Loucy (cell line): ENCODE data around the gene CHD6.

Experiments
- H2AFZ ChIP-seq: fragments of 200-600 bp; sonication (generic); 2 replicates; pipeline ENCODE4 v1.6.0; 2016; ENCODE audit warnings: antibody characterized with exemption, mild to moderate bottlenecking, low read length, moderate library complexity
- H3F3A ChIP-seq: fragments of 200-600 bp; 2 replicates; pipeline ENCODE4 v1.6.0; 2016; ENCODE audit warnings: antibody characterized with exemption, low read depth, mild to moderate bottlenecking
- H3K27me3 ChIP-seq: fragments of 200-600 bp; sonication (generic); 2 replicates; pipeline ENCODE4 v1.6.1; 2014; ENCODE audit warnings: low read length, mild to moderate bottlenecking; ENCODE audit not compliant: insufficient read depth, poor library complexity, severe bottlenecking
- H3K36me3 ChIP-seq: fragments of 200-600 bp; sonication (generic); 2 replicates; pipeline ENCODE4 v1.6.1; 2016; ENCODE audit warnings: low read length; ENCODE audit not compliant: insufficient read depth
- H3K4me1 ChIP-seq: fragments of 200-600 bp; sonication (generic); 2 replicates; pipeline ENCODE4 v1.5.1; 2014; ENCODE audit warnings: low read length, mild to moderate bottlenecking; ENCODE audit not compliant: insufficient read depth, poor library complexity, severe bottlenecking
- H3K4me2 ChIP-seq: fragments of 200-600 bp; sonication (generic); 2 replicates; pipeline ENCODE4 v1.6.0; 2014; ENCODE audit warnings: antibody characterized with exemption, low read length, low read depth, mild to moderate bottlenecking; ENCODE audit not compliant: poor library complexity, severe bottlenecking
- H3K4me3 ChIP-seq: fragments of 200-600 bp; sonication (generic); 2 replicates; pipeline ENCODE4 v1.5.1; 2014; ENCODE audit warnings: low read length, mild to moderate bottlenecking, mixed read lengths; ENCODE audit not compliant: poor library complexity, severe bottlenecking
- H3K79me2 ChIP-seq: fragments of 200-600 bp; sonication (generic); 2 replicates; pipeline ENCODE4 v1.6.1; 2014; ENCODE audit warnings: low read length; ENCODE audit not compliant: insufficient read depth
- H3K9ac ChIP-seq: fragments of 200-600 bp; sonication (generic); 2 replicates; pipeline ENCODE4 v1.6.0; 2014; ENCODE audit warnings: mild to moderate bottlenecking, low read depth, low read length, moderate library complexity; ENCODE audit not compliant: poor library complexity, severe bottlenecking
- H3K9me2 ChIP-seq: fragments of 200-600 bp; sonication (generic); replicated peaks from 2 replicates; pipeline ENCODE4 v1.6.1; 2016; ENCODE audit warnings: low read depth, low read length, mixed read lengths
- H3K9me3 ChIP-seq: fragments of 200-600 bp; sonication (generic); 2 replicates; pipeline ENCODE4 v1.6.1; 2014; ENCODE audit warnings: mild to moderate bottlenecking, antibody characterized with exemption, low read length, low read depth; ENCODE audit not compliant: insufficient read depth
- H4K20me1 ChIP-seq: fragments of 200-600 bp; sonication (generic); 2 replicates; pipeline ENCODE4 v1.6.0; 2014; ENCODE audit warnings: antibody characterized with exemption, low read length, mild to moderate bottlenecking; ENCODE audit not compliant: insufficient read depth, poor library complexity, severe bottlenecking
- EZH2phosphoT487 ChIP-seq: fragments of 200-600 bp; IDR thresholded peaks from 2 replicates; pipeline ENCODE4 v1.6.1; 2018; ENCODE audit warnings: antibody characterized with exemption, mild to moderate bottlenecking, moderate library complexity, borderline replicate concordance
- TF ChIP-seq, protein P1 (sequence below): fragments of 200-600 bp; sonication (generic); conservative IDR thresholded peaks from 2 replicates; pipeline ENCODE4 v1.5.1; 2014; ENCODE audit warnings: mild to moderate bottlenecking, antibody characterized with exemption, low read length

The CHD6 gene

DNA sequence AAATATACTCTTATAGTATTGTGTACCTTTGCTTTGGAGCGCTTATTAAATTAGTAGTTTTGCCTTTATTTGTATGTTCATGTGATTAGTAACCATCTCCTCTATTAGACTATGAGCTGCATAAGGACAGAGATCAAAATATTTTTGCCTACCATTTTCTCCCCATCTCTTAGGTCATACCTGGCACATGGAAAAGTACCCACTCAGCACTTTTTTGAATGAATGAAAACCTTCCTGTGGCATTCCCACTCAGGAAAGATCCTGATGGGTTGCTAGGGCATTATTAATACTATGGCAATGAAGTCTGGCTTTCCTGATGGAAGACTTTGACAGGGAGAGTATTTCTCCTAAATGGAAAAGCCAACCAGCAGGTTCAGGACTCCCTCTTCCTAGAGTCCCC is 20.3 kb upstream of the CHD6 start:
- Histone ChIP-seq H2AFZ (no peak overlapping the region), H3F3A (no peaks in the 10 kb centered on the region), H3K9ac (no peak overlapping the region), H3K9me3 (no peaks in the 10 kb centered on the region), H3K9me2 (no peaks in the 10 kb centered on the region), H3K4me3 (no peak overlapping the region), H4K20me1 (no peaks in the 10 kb centered on the region), H3K4me1 (no peaks in the 10 kb centered on the region), H3K27me3 (no peaks in the 10 kb centered on the region), H3K4me2 (no peak overlapping the region), H3K36me3 (no peaks in the 10 kb centered on the region), H3K79me2 (no peaks in the 10 kb centered on the region)
- no peak for TF ChIP-seq EZH2phosphoT487
- TF ChIP-seq, protein P1, sequence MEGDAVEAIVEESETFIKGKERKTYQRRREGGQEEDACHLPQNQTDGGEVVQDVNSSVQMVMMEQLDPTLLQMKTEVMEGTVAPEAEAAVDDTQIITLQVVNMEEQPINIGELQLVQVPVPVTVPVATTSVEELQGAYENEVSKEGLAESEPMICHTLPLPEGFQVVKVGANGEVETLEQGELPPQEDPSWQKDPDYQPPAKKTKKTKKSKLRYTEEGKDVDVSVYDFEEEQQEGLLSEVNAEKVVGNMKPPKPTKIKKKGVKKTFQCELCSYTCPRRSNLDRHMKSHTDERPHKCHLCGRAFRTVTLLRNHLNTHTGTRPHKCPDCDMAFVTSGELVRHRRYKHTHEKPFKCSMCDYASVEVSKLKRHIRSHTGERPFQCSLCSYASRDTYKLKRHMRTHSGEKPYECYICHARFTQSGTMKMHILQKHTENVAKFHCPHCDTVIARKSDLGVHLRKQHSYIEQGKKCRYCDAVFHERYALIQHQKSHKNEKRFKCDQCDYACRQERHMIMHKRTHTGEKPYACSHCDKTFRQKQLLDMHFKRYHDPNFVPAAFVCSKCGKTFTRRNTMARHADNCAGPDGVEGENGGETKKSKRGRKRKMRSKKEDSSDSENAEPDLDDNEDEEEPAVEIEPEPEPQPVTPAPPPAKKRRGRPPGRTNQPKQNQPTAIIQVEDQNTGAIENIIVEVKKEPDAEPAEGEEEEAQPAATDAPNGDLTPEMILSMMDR = no peak

DNA sequence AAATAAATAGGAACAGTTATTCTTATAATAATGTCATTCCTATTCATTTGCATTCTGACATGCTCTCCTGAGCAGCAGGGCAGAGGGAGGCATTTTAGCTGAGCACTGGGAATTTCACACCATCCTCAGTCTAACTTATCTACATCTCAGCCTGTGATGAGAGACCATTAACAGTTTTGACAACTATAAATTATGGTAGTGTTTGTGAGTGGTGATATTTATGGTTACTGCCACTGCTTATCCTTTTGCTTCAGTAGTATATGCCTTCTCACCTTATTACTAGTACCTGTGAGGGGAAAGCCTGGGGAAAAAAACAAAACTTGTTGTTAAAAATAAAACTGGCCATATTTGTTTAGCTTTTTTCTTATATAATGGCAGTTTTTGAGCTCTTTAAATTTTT is 17.0 kb upstream of the CHD6 start:
- Histone ChIP-seq H2AFZ (no peak overlapping the region), H3K9me3 (no peaks in the 10 kb centered on the region), H3K79me2 (no peaks in the 10 kb centered on the region), H3K36me3 (no peaks in the 10 kb centered on the region), H3K9ac (no peak overlapping the region), H3F3A (no peaks in the 10 kb centered on the region), H3K9me2 (no peaks in the 10 kb centered on the region), H3K4me3 (no peak overlapping the region), H3K4me1 (no peaks in the 10 kb centered on the region), H3K4me2 (no peak overlapping the region), H3K27me3 (no peaks in the 10 kb centered on the region), H4K20me1 (no peaks in the 10 kb centered on the region)
- TF ChIP-seq EZH2phosphoT487 = no peak
- TF ChIP-seq, protein P1 = no peak

DNA sequence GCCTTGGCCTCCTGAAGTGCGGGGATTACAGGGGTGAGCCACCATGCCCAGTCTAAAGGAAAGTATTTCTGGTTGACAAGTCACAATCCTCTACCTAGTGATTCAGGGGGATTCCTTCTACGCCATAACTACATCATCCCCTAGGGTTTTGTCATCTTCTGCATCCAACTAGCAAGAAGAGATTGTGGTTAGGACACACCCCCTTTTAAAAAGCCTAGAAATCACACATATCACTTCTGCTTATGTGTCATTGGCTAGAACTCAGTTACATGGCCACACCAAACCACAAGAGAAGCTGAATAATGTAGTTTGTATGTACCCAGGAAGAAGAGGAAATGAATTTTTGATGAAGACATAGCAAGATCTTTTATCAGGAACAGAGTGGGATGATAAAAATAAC is 14.7 kb upstream of the CHD6 start:
- TF ChIP-seq, protein P1 = no peak
- TF ChIP-seq EZH2phosphoT487 = no peak
- H2AFZ ChIP-seq = no peak overlapping the region
- H3K79me2 ChIP-seq = no peaks in the 10 kb centered on the region

More for the DNA sequence above, 14.7 kb upstream of the CHD6 start:
- Histone ChIP-seq H3K36me3 (no peaks in the 10 kb centered on the region), H3K9me3 (no peaks in the 10 kb centered on the region), H3K4me3 (no peak overlapping the region), H3K9ac (no peak overlapping the region), H3K27me3 (no peaks in the 10 kb centered on the region), H4K20me1 (no peaks in the 10 kb centered on the region), H3K4me2 (no peak overlapping the region), H3K4me1 (no peaks in the 10 kb centered on the region), H3K9me2 (no peaks in the 10 kb centered on the region), H3F3A (no peaks in the 10 kb centered on the region)
